K562 treated with DMSO at 1 percent for 48 hours (cell line): ENCODE results near the gene MRPL42. TPM values are rescaled to one million over a fixed set of nuclear protein-coding genes. Genes with fewer than 3 reads are reported as not detected.

Source experiments
- total RNA-seq: library from RNA; unstranded; fragments of 300-600 nt; gene quantifications from 2 replicates; pipeline ENCODE4 v1.2.3, GENCODE V29; 2022; ENCODE audit warnings: low replicate concordance; ENCODE audit errors: extremely low read depth

Gene MRPL42
- total RNA-seq, result not detected in 2 replicates

GRCh38 chr12:93467351-93468007 is at the start of gene MRPL42:
TSS of gene MRPL42 (plus strand) at chr12:93467514. CDS start at chr12:93469286, 1,772 bp downstream.

GRCh38 chr12:93441617-93442410 is 25.5 kb upstream of the MRPL42 start, which contains the start of gene UBE2N:
TSS of gene UBE2N (minus strand) at chr12:93441947. CDS start at chr12:93441884, 63 bp downstream.

Other genes starting within 250 kb of the MRPL42 start
- gene NUDT4, start 89.6 kb upstream of the MRPL42 start, total RNA-seq, result 223 TPM in 1 of 2 replicates, not detected in the other
- gene UBE2N, start 25.6 kb upstream of the MRPL42 start, total RNA-seq, result not detected in 2 replicates
- gene SOCS2, start 105.2 kb downstream of the MRPL42 start, total RNA-seq, result not detected in 2 replicates
- gene CRADD, start 209.9 kb downstream of the MRPL42 start, total RNA-seq, result not detected in 2 replicates